HG03575 (cell line): ENCODE measurements around the gene PANX3.
A peak's percentile ranks its signal among the peaks of the same experiment; 100 is the strongest.

Experiments
- ATAC-seq: cut with Tn5 transposase; IDR thresholded peaks from one replicate; pipeline ENCODE4 v1.9.1; 2021; ENCODE audit not compliant: unreplicated experiment, insufficient number of reproducible peaks, low FRiP score; ENCODE audit errors: extremely low read depth

The PANX3 gene

DNA sequence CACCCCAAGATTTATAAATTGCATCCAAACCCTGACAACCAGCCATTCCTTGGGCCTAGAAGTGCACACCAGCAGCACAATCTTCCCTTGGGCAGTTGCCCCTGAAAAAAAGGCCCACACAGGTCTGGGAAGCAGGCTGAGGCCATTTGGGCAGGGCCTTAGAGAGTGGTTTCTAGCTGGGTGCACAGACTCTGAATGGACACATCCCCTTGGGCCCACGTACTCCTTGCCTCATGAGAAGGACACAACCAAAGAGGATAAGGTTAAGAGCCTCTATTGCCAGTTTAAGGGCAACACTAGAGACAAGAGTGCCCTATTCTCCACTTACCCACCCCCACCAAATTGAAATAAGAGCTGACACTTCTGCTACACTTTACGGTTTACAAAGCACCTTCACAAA is 933 bp upstream of the PANX3 start:
- no peak for ATAC-seq

DNA sequence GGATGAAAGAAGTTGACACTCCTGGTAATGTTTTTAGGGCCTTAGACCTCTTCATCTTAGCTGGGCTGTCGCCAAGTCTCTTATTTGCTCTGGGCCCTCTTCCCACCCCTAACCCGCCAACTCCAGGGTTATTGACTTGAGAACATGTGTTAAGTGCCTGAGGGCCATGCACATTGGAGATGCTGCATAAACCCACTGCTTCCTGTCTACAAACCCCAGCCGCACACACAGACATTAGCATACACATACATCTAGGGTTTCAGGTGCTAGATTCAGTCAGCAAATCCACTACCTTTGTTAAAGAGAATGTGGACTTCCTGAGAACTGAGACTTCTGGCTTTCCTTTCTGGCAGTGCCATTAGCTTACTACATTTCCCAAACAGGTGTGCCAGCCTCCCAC is 817 bp downstream of the PANX3 start:
- ATAC-seq = no peak

DNA sequence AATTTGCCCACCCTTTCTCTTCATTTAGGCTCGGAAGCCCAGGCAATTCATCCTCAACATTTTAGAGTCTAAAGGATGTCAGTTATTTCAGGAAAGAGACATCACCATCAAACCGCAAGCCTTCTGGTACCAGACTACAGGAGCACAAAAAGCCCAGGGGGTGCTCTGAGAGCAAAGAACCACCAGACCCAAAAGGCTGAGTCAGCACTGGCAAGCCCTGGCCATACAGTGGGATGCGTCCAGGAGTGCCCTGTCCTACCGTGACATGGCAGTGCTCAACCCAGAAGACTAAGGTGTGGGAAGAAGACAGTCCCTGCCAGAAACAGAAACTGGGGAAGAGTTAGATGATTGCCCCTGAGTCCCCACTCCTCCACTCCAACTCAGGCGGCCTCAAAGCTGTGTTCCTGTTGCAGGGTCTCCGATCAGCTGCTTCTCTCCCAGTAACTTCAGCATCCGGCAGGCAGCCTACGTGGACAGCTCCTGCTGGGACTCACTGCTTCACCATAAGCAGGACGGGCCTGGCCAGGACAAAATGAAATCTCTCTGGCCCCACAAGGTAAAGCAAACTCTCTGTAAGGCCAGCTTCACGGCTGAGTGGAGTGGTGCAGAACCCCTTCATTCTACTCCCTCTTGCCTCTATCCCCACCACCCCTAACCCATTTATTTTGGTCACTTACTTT is 1.5 kb downstream of the PANX3 start:
- ATAC-seq = no peak

DNA sequence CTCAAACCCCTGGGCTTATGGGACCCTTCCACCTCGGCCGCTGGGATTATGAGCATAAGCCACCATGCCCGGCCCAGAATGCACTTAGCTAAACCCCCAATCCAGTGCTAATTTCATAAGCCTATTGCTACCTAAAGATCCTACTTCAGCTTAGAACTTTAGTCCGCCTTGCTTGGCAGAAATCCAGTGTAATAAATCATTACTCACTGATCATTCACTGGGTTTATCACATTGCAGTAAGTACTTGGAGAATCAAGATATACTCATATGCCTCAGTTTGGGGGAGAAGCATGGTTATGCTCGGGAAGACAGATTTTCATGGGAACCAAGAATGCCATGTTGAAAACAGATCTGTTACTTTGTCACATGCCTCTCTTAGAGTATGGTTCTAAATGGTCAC is 7.6 kb downstream of the PANX3 start:
- ATAC-seq = no peak

DNA sequence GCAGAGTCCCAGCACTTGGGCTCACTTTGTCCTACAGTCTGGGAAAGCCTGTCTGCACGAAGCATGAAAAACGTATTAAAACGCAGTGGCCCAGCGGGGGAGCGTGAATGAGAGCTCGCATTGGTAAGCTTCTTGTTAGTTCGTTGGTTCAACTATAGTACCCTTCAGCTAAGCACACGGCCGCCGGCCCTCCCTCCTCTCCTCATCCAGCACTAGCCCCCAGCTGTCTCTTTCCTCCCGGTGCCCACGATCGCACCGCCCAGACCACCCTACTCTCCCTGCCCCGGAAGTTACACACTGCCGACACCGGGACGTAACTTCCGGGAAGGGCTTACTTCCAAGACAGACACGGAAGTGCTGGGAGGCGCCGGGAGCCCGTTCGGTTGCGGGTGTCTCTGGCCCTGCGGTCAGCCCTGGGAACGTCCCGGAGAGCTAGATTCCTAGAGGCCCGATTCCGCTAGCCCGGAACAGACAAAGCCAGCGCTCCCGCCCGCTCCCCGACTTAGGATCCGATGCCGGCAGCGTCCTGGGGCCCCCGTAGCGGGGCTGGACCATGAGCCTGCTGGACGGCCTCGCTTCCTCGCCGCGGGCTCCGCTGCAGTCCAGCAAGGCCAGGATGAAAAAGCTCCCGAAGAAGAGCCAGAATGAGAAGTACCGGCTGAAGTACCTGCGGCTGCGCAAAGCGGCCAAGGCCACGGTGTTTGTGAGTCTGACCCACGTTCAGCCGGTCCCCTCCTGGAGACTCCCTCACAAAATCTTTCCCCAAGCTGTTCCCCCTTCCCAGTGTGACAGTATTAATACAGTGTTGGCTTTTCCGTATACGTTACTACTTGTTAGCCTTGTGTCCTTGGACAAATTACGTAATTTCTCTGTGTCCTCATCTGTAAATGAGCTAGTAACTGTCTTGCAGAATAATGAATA is 11.6 kb downstream of the PANX3 start, which contains the start of gene TBRG1:
TBRG1 (plus strand) TSS at position 334 of the 921 bp plus-strand sequence; CDS start at position 554, 220 bp downstream.
- ATAC-seq = peak; percentile 81

DNA sequence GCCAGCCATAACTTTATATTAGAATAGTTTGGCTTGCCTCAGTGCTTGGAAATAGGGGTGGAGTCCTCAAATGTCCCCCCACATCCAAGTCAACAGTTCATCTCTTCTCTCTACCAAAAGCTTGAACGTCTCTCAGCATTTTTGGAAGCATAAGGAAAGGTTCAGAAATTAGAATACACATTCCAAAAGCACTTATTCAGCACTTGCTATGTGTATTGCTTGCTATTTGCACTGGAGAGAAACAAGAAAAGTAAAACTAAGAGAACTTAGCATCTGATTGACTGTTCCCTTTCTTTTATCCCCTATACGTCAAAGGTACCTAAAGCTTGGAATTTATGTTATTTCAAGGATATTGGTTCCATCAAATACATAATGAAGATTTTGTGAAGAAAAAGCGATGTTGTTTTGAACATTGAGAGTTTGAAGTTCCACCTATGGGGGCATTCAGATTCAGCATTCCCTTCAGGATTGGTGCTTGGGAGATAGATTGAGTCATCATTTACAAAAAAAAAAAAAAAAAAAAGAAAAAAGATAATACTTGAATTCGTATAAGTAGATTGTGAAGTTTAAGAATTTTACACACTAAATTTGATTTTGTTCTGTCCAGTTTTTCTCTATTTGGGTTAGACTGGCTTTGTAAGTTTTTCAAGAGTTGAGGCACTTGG is 12.8 kb downstream of the PANX3 start:
- ATAC-seq = no peak

DNA sequence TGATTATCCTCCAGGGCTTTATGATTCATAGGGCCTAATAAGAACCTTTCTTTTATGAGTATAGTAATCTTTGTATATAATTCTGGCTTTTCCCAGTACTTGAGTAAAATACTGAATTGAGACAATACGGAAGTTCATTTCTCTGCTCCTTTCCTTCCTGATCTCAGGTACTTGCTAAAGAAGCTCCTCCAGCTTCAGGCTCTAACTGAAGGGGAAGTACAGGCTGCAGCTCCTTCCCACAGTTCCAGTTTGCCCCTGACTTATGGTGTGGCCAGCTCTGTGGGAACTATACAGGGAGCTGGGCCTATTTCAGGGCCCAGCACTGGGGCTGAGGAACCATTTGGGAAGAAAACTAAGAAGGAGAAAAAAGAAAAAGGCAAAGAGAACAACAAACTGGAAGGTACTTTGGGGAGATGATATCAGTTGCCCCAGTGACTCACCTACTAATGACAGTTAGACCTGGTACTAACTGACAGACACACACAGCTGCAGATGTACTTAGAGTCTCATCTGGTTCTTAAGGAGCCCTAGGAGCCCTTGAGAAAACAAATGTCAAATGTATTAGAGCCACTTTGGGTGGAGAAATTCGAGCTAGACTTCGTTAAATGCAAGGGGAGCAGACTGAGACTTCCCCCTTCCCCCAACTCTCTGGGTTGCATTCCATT is 14.4 kb downstream of the PANX3 start:
- ATAC-seq = no peak

DNA sequence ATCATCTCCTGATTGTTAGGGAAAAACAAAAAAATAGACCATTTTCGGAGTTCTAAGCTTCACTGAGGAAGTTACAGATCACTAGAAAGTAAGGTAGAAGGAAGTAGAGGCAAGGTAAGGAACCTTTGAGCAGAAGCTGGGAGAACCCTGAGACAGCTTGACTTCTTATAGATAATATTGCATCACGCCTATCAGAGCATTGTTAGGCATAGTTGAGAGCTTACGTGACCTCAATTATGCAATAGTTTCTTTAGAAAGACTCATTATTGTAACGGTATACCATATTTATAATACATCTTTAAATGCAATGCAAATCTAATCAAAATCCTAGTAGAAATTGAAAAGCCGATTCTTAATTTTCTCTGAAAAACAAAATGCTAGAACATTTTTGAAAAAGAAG is 16.3 kb downstream of the PANX3 start:
- no peak for ATAC-seq

DNA sequence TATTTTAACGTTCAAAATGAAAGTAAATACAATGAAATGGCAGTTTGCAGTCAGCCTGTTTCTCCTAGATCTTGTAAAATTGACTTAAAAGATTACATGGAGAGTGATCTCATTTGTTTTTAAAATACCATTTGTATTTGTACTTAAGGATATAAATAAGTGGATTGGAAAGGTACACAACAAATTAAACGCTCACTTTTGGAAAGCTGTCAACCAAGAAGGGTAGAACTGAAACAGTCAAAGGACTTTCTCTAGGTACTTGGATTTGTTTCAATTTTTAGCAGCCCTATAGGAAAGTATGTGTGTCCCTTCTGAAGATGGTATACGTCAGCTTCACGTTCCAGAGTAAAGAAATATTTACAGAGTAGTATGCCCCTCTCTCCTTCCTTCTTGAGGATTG is 18.7 kb downstream of the PANX3 start:
- ATAC-seq = no peak

DNA sequence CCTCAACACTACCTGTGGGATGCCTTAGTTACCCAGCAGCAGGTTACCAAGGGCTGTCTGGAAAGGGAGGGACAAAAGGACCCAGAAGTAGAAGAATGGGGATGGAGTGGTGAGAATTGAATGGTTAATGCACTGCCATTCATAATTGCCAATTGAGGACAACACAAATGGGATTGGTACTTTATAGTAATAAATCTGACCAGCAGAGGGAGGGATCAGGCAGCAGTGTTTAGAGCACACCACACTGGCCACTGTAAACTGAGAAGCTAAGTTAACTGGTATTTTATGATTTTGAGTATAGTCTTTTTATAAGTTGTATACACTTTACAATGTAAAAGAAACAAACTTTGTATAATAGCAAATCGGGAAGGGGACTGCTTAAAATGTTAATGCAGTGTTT is 22.1 kb downstream of the PANX3 start:
- ATAC-seq = no peak

DNA sequence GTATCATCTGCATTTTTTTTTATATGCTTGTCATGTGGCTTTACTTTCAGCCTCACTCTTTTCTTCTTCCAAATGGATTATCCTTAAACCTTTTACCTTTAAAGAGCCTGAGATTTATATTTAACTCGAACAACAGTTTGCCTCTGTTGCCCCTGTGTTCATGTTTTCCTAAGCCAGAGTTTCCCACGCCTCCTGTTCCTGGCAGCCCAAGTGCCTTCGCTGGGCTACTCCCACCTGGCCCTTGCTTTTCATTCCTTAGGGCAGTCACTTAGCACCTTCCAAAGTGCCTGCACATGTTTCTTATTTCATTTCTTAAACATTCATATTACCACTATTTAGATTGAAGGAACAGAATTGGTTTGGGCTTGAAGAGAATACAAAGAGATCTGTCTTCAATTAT is 24.7 kb downstream of the PANX3 start:
- ATAC-seq = no peak

DNA sequence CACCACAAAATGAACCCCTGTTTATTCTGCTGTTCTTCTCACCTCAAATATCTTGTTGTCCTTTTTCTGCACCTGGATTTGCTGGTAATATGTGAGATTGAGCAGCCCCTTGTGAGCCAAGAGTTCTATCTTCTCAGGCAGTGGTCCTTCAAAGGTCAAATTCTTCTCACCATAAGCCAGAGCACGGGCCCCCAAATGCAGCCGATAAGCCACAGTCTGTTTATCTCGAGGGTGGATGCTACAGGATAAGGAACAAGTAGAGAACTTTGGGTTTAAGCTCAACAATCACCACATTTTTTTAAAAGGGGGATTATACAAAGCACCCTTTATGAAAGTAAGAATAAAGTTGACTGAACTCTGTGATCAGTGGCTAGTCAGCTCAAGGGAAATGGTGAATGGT is 27.3 kb downstream of the PANX3 start:
- ATAC-seq = no peak

DNA sequence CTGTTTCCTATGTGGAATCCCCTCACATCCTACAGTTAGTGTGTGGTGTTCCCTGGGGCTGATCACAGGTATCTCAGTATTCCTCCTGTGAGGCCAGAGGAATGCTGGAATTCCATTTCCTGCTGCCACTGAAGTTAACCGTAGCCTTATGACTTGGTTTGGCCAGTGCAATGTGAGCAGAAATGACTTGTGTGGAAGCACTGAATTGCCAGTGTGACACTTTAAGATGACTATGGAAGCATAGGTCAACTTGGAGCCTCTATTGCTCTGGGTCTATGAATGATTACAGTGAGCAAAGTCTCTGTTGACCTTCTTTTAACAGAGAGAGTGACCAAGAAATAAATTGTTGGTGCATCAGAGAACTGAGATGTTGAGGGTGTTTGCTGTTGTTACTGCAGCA is 28.0 kb downstream of the PANX3 start:
- no peak for ATAC-seq

DNA sequence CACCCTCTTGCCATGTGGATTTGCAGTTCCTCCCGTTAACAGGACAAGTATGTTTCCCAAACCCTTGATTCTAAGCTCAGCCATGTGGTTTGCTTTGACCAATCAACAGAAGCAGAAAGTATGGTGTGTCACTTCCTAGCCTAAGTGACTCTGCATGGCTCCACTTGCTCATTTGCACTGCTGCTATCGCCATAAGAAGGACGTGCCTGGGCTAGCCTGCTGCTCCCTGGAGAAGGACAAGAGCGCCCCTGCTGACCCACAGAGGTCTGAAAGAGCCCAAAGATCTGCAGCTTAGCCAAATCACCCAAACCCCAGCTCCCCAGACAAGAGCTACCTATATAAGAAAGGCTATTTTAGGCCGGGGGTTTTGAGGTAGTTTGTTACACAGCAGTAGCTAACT is 29.4 kb downstream of the PANX3 start:
- no peak for ATAC-seq

DNA sequence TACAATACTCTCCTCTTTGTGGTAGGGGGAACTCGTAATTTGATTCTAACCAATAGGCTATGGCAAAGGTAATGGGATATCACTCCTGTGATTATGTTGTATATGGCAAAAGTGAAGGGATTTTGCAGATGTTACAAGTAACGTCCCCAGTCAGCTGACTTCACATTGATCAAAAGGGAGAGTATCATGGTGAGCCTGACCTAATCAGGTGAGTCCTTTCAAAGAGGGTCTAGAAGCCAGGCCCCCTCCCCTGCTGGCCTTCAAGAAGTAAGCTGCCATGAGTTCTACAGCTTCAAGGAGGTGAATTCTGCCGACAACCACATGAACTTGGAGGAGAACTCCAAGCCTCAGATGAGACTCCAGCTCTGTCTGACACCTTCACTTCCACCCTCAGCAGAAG is 31.4 kb downstream of the PANX3 start:
- no peak for ATAC-seq

DNA sequence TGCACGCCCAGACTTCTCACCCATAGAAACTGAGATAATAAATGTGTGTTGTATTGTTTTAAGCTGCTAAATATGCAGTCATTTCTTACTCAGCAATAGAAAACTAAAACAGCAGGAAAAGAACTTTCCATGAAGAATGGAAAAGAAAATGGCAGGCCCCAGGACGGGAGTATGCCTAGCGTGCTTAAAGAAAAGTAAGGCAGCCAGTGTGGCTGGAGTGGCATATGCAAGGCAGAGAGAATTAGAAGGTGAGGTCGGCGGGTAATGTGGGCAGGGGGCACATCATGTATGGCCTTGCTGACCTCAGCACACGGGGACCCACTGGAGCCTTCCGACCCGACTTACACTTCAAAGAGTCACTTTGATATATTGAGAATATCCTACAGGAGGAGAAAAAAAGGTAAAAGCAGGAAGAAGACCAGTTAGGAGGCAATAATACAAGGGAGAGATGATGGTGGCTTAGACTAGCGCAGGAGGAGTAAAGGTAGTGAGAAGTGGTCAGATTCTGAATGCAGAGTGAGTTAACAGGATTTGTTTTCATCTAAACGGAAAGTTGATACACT is 31.9 kb downstream of the PANX3 start:
- ATAC-seq = no peak

DNA sequence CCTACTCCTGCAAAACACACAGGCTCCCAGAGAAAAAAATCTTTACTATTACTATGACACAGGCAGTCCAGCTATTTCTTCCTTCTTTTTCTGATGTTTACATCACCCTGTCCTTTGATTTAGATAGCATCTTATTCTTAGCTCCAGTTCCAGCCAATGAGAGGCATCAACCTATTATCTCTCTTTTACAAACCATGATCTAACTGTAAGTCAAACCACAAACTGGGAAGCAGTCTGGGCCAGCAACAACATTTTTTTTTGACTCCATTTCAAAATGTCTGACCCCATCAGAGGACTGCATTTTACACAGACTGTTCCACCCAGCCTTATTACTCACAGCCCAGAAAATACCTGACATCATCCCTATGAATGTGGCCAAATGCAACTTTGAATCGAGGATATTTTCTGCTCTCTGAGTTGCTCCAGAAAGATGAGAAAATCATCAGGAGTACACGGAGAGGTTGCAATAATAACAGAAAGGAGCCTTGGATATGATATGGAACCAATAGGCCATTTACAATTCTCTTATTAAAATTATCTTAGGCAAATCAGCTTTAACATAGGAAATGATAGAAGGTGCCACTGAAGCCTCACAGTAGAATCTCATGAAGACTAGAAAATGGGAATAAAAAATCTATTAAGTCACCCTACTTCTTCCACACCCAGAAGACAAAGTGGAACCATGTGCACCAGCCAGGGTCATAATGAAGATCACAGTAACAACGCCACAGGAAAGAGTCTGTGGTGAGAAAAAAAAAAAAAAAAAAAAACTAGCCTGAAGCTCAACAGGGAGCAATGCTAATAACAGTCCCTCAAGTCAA is 32.6 kb downstream of the PANX3 start:
- ATAC-seq = no peak
